Measurements from ENCODE around the gene PTPRU. TPM values are rescaled to one million over a fixed set of nuclear protein-coding genes. Genes with fewer than 3 reads are reported as not detected.

Gene PTPRU
- total and polyA plus RNA-seq, 4 donors = 1.6 to 15.1 (median 6.0) TPM

GRCh38 chr1:29343908-29344307 is 107.6 kb downstream of the PTPRU start:
- Histone ChIP-seq H3K9ac (ENCODE audit: low read depth in 1 of 2, low read length in 2 of 2) (no peak overlapping the region), H3K9me3 (ENCODE audit: control insufficient read depth in 4 of 4, low read length in 3 of 4) (no peaks in the 10 kb centered on the region), H3K27ac (ENCODE audit: low read depth in 1 of 2, low read length in 2 of 2) (no peak overlapping the region), H3K4me1 (ENCODE audit: control insufficient read depth in 4 of 4, insufficient read depth in 4 of 4, low read length in 3 of 4) (no peaks in the 10 kb centered on the region), H3K36me3 (ENCODE audit: control insufficient read depth in 4 of 4, insufficient read depth in 3 of 4, low read depth in 1 of 4, low read length in 3 of 4) (no peaks in the 10 kb centered on the region), H3K27me3 (ENCODE audit: control insufficient read depth in 4 of 4, insufficient read depth in 4 of 4, low read length in 3 of 4) (peaks cover 0 to 3% (median 0%) of the 10 kb centered on the region in 4 donors), H3K4me3 (ENCODE audit: low read depth in 1 of 3, low read length in 3 of 3) (no peak overlapping the region)
- 77% methylated on average over 10 of the region's 10 CpGs for WGBS
- no peak for DNase-seq (ENCODE audit: low spot score)
- no peak for TF ChIP-seq REST (IDR thresholded peaks at IDR 0.05)
- no peak for TF ChIP-seq CTCF (IDR thresholded peaks at IDR 0.05; ENCODE audit: low read depth, low read length, missing input control)
- no peak for TF ChIP-seq NR2F2 (IDR thresholded peaks at IDR 0.05)
- TF ChIP-seq YY1 (IDR thresholded peaks at IDR 0.05) = no peak
- no peak for TF ChIP-seq TAF1 (conservative IDR thresholded peaks at IDR 0.05)
- TF ChIP-seq FOXA2 (IDR thresholded peaks at IDR 0.05) = no peak
- no peak for TF ChIP-seq MAX (IDR thresholded peaks at IDR 0.05)
- no peak for TF ChIP-seq GABPA (IDR thresholded peaks at IDR 0.05 in 1 of 2, conservative IDR thresholded peaks at IDR 0.05 in 1 of 2)
- no peak for TF ChIP-seq HNF4G (IDR thresholded peaks at IDR 0.05)
- TF ChIP-seq HNF4A (conservative IDR thresholded peaks at IDR 0.05) = no peak
- no peak for TF ChIP-seq JUND (IDR thresholded peaks at IDR 0.05)

DNA sequence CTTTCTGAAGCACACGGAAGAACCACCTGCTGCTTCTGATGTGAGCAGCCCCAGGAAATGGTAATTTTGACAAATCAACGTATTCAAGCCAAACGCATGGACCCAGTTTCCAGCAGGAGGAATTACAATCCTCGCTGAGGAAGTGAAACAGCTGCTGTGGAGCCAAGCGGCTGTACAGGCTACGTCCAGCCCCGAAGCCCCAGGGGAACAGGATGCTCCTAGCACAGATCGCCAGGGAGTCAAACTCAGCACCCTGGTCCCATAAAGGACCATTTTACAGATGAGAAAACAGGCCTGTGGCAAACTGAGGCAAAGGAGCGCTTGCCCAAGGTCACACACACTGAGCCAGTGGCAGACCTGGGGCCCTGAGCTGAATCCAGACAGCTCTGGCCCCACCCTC is 108.0 kb downstream of the PTPRU start:
- H3K36me3 ChIP-seq (ENCODE audit: control insufficient read depth in 4 of 4, insufficient read depth in 3 of 4, low read depth in 1 of 4, low read length in 3 of 4) = no peaks in the 10 kb centered on the region
- H3K27ac ChIP-seq (ENCODE audit: low read depth in 1 of 2, low read length in 2 of 2) = no peak overlapping the region
- no peaks in the 10 kb centered on the region for H3K4me1 ChIP-seq (ENCODE audit: control insufficient read depth in 4 of 4, insufficient read depth in 4 of 4, low read length in 3 of 4)
- 60% methylated on average over 9 of the region's 9 CpGs for WGBS
- H3K4me3 ChIP-seq (ENCODE audit: low read depth in 1 of 3, low read length in 3 of 3) = no peak overlapping the region
- H3K9ac ChIP-seq (ENCODE audit: low read depth in 1 of 2, low read length in 2 of 2) = no peak overlapping the region
- no peak for DNase-seq (ENCODE audit: low spot score)
- no peak for TF ChIP-seq CTCF (IDR thresholded peaks at IDR 0.05; ENCODE audit: low read depth, low read length, missing input control)
- TF ChIP-seq YY1 (IDR thresholded peaks at IDR 0.05) = no peak
- no peak for TF ChIP-seq HNF4G (IDR thresholded peaks at IDR 0.05)
- TF ChIP-seq FOXA2 (IDR thresholded peaks at IDR 0.05) = no peak
- TF ChIP-seq JUND (IDR thresholded peaks at IDR 0.05) = no peak
- TF ChIP-seq RXRA (IDR thresholded peaks at IDR 0.05) = no peak
- no peak for TF ChIP-seq NR2F2 (IDR thresholded peaks at IDR 0.05)
- H3K27me3 ChIP-seq (ENCODE audit: control insufficient read depth in 4 of 4, insufficient read depth in 4 of 4, low read length in 3 of 4) = peaks cover 0 to 3% (median 0%) of the 10 kb centered on the region in 4 donors
- H3K9me3 ChIP-seq (ENCODE audit: control insufficient read depth in 4 of 4, low read length in 3 of 4) = no peaks in the 10 kb centered on the region
